Activated CD4-positive, alpha-beta T cell treated with anti-CD3 and anti-CD28 coated beads for 36 hours (primary cell): ENCODE results near the gene ALX1. TPM values are rescaled to one million over a fixed set of nuclear protein-coding genes. Genes with fewer than 3 reads are reported as not detected.

Experiments
- ATAC-seq: fragments of 200-7000 bp; cut with Tn5 transposase; one replicate; pipeline ENCODE4 v1.10.0; 2021; ENCODE audit warnings: mild to moderate bottlenecking, moderate library complexity
- CTCF ChIA-PET: fragments of 350-600 bp; sonication (Branson Sonifier 250); formaldehyde crosslinking; loops from one replicate; lab custom pipeline; 2021; ENCODE audit warnings: antibody characterized with exemption; lab: Charles Lee
- POLR2A ChIA-PET: fragments of 350-600 bp; sonication (Branson Sonifier 250); formaldehyde crosslinking; loops from one replicate; lab custom pipeline; 2021; ENCODE audit warnings: antibody characterized with exemption, inconsistent platforms; lab: Charles Lee
- DNase-seq: peaks from one replicate; pipeline ENCODE4 v3.0.0-alpha.2; 2020
- H3K27ac Mint-ChIP-seq: one replicate; pipeline ENCODE4 v1.8.0; 2021; ENCODE audit warnings: mixed read lengths
- H3K27me3 Mint-ChIP-seq: one replicate; pipeline ENCODE4 v1.8.0; 2021; ENCODE audit warnings: mixed read lengths
- H3K36me3 Mint-ChIP-seq: one replicate; pipeline ENCODE4 v1.8.0; 2021; ENCODE audit warnings: low read depth, mixed read lengths
- H3K4me1 Mint-ChIP-seq: one replicate; pipeline ENCODE4 v1.8.0; 2021; ENCODE audit warnings: mixed read lengths
- H3K4me3 Mint-ChIP-seq: one replicate; pipeline ENCODE4 v1.8.0; 2021; ENCODE audit warnings: mild to moderate bottlenecking, moderate library complexity, mixed read lengths
- H3K9me3 Mint-ChIP-seq: one replicate; pipeline ENCODE4 v1.8.0; 2021; ENCODE audit warnings: low read depth, mixed read lengths
- intact Hi-C, 2 experiments: fragments of 100-400 bp; cut with DNase I in 1 of 2; cut with micrococcal nuclease in 1 of 2; formaldehyde crosslinking; loops; one replicate each; pipeline versions ENCODE4 v1.14.2 to v1.15.1; 2022 to 2024; cut with DNase I, micrococcal nuclease
- total RNA-seq, 2 experiments: library from RNA; stranded (reverse); gene quantifications; one replicate each; pipeline ENCODE4 v1.2.3, GENCODE V29; 2021

Gene ALX1
- total RNA-seq, 2 experiments from 2014 or later = not detected

DNA sequence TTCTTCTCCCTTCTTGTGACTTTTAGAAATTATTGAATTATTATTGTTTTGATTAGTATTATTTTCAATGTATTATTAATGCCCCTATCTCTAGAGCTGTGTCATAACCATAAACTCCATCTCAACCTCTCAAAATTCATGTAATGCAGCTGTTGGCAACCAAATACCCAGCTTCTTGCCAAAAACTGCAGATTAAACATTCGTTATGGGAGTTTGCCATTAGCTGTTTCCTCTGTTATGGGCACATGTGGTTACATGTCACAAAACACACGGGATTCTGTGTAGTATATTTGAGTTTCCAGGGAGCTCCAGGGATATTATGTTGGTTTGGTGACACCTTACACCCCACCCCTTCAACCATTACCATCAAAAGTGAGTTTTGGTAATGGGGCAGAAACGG is 2.8 kb upstream of the ALX1 start:
- DNase-seq = no peak
- peaks cover 65% of the 10 kb centered on the region for H3K27me3 Mint-ChIP-seq
- H3K4me3 Mint-ChIP-seq = no peak overlapping the region
- peaks cover 5% of the 10 kb centered on the region for H3K4me1 Mint-ChIP-seq
- ATAC-seq = no peak
- no peaks in the 10 kb centered on the region for H3K36me3 Mint-ChIP-seq
- H3K27ac Mint-ChIP-seq = no peak overlapping the region
- ChIA-PET POLR2A (no interaction called here), CTCF (interaction anchor here (1.0 to 1.3 kb wide), 2 partner anchors 17 to 402 kb away, joined by 3 to 4 read pairs; no protein-coding TSS in a partner anchor)
- peaks cover 1% of the 10 kb centered on the region for H3K9me3 Mint-ChIP-seq
- intact Hi-C loops = loop anchor here in 1 of 2 experiments (5.0 kb wide), 1 partner anchor 365 kb away; the partner anchor contains the start of gene SLC6A15

DNA sequence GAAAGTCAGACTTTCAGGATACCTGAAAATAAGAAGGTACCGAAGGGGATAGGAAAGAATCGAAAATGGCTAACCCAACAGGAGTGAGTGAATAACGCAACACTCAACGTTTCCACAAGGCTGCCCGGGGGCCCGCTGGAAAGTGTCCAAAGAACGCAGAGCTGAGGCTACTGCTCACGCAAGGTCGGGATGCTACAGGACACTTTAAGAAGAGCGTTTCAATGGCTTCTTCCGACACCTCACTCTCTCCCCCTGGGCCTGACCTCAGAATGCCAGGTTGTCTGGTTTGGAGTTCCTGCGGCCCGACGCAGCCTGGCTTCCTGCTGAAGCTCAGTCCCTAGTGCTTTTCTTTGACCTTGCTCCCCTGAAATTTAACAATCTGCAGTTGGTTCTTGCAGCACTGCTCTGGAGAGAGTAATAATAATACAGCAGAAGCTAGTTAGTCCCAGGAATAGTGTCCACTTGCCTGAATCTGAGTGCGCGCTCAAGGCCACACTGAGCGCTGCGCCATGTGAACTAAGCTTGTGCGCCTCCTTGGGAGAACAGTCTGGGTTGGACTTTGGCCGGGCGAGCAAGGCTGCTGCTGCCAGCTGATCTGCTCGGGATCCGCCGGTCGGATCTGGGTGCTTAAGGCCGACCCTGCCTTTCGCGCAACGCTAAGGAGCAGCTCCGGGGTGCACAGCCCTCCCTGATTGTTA is 2.0 kb upstream of the ALX1 start:
- intact Hi-C loops = loop anchor here in 1 of 2 experiments (5.0 kb wide), 1 partner anchor 366 kb away; the partner anchor contains the start of gene SLC6A15
- ATAC-seq = no peak

DNA sequence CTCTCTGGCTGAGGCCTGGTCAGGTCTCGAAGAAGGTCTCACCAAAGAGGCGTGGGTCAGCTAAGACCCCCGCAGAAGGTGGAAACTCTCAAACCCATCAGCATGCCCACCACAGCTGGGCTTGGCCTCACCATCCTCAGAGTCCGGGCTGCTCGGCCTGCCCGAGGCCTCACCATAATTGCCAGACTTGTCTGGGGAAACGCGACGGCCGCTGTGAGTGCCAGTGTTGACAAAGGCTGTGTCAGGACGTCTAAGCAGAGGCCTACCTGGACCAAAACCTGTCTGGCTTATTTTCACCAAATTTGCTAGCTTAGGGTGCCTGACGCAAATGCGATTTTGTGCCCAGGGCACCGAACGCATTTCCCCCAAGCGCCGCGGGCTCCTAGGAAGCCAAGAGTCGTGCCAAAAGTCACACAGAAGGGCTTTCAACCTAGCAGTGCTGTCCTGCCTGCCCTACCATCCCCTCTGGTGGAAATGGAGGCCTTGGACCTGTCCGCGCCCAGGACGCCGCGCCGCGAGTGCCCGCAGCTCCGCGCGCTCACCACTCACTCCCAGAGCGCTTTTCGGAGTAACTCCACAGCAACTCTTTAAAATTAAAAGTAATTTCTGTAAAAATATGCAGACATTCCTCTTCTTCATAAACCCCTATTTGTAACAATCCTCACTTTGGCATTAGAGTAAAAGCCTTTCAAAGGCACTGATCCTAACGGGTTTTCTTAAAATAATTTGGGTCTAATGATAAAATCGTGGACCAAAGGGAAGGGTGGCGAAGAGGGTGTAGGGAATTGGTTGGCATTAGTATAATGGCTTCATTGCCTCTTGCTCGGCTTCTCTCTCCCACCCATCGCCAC is 1.2 kb upstream of the ALX1 start:
- no peak for ATAC-seq
- H3K27me3 Mint-ChIP-seq = peaks cover 64% of the 10 kb centered on the region
- H3K4me1 Mint-ChIP-seq = peaks cover 5% of the 10 kb centered on the region
- H3K4me3 Mint-ChIP-seq = no peak overlapping the region
- H3K36me3 Mint-ChIP-seq = no peaks in the 10 kb centered on the region
- no peak overlapping the region for H3K27ac Mint-ChIP-seq
- intact Hi-C loops = loop anchor here in 1 of 2 experiments (5.0 kb wide), 1 partner anchor 367 kb away; the partner anchor contains the start of gene SLC6A15
- peaks cover 1% of the 10 kb centered on the region for H3K9me3 Mint-ChIP-seq
- peak; percentile 3 for DNase-seq
- ChIA-PET CTCF (no interaction called here), POLR2A (no interaction called here)

More for the DNA sequence above, 2.0 kb upstream of the ALX1 start:
- POLR2A ChIA-PET = no interaction called here
- Mint-ChIP-seq H3K9me3 (peaks cover 1% of the 10 kb centered on the region), H3K4me1 (peaks cover 5% of the 10 kb centered on the region), H3K4me3 (no peak overlapping the region), H3K27ac (no peak overlapping the region), H3K36me3 (no peaks in the 10 kb centered on the region), H3K27me3 (peaks cover 64% of the 10 kb centered on the region)
- CTCF ChIA-PET = interaction anchor here (1.0 to 1.3 kb wide), 2 partner anchors 18 to 403 kb away, joined by 3 to 4 read pairs; no protein-coding TSS in a partner anchor
- DNase-seq = peak; percentile 3

DNA sequence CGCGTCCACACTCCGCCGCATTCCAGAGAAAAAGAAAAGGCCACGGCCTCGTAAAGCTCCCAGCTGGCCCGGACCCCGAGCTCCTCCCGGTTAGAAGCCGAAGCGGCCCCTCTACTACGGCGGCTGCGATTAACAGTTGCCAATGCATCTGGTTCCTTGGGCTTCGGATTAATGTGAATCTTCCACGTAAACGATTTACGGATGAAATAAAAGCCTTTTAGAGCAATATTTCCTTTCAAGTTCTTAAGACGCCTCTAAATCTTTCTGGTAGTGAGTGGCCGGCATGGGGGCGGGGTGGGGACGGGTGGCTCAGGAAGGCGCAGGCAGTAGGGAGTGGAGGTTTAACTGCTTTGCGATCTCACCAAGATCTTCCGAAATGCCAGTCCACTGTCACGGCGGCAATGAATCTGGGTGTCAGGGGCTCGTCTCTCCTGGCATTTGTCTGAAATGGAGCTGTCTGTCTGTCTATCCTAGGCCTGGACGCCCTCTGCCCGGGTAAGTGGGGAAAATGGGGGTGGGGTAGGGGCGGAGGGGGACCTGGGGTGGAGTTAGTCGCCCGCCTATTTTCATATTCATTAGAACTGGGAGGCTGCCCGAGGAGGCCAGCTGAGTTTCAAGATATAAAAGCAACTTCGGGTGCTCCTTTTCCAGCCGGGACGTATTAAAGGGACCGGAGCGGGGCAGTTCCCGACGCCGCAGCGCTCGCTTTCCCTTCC is 413 bp upstream of the ALX1 start:
- ATAC-seq (no peak), DNase-seq (peak; percentile 9)
- Mint-ChIP-seq H3K4me3 (no peak overlapping the region), H3K27me3 (peaks cover 58% of the 10 kb centered on the region), H3K36me3 (no peaks in the 10 kb centered on the region), H3K27ac (no peak overlapping the region), H3K9me3 (peaks cover 1% of the 10 kb centered on the region), H3K4me1 (peaks cover 5% of the 10 kb centered on the region)
- ChIA-PET POLR2A (no interaction called here), CTCF (interaction anchor here (0.8 to 1.3 kb wide), 3 partner anchors 25 to 406 kb away, joined by 3 read pairs; no protein-coding TSS in a partner anchor)
- intact Hi-C loops = loop anchor here in 1 of 2 experiments (5.0 kb wide), 1 partner anchor 367 kb away; the partner anchor contains the start of gene SLC6A15

- H3K27me3 Mint-ChIP-seq = peaks cover 52% of the 10 kb centered on the region
- ATAC-seq (no peak), DNase-seq (no peak)
- H3K36me3 Mint-ChIP-seq = no peaks in the 10 kb centered on the region
- intact Hi-C loops = no loop called here
- no peak overlapping the region for H3K4me3 Mint-ChIP-seq
- H3K27ac Mint-ChIP-seq = no peak overlapping the region
- H3K9me3 Mint-ChIP-seq = peaks cover 1% of the 10 kb centered on the region
- CTCF ChIA-PET = interaction anchor here (0.6 to 1.3 kb wide), 4 partner anchors 24 to 1721 kb away, joined by 3 to 5 read pairs (median 3); no protein-coding TSS in a partner anchor
- peaks cover 5% of the 10 kb centered on the region for H3K4me1 Mint-ChIP-seq
- POLR2A ChIA-PET = no interaction called here
Observed at GRCh38 chr12:85280984-85281630, 1.1 kb downstream of the ALX1 start.

DNA sequence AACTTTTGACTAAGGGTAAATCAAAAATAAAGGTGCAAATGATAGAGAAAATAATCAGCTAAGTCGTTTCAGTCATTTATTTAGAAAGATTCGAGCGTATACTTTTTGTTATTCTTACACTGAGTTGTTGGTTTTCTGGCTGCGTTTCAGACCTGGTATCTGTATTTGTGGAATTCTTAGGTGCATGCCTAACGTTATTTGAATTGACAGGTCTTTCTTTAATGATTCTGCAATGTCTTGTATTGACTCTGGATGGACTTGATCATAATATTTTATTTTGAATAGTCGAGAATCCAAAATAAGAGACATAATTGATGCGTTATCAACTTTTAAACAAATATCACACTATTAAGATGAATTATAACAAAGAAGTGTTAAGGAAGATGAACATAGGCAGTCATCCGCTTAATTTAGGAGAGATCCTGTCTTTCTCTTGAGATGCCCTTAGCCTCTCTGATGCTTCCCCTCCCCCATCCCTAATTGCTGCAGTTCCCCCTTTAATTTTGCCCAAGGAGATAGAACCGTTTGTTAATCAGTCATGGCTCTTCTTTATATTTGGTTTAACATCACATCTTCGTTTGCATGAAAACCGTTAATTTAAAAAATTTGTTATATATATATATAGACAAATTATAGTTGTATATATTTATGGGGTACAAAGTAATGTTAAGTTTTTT is 1.8 kb downstream of the ALX1 start:
- H3K4me1 Mint-ChIP-seq = peaks cover 5% of the 10 kb centered on the region
- no peak overlapping the region for H3K27ac Mint-ChIP-seq
- peaks cover 47% of the 10 kb centered on the region for H3K27me3 Mint-ChIP-seq
- ChIA-PET CTCF (interaction anchor here (1.2 kb wide), 1 partner anchor 28 kb away, joined by 5 read pairs; no protein-coding TSS in a partner anchor), POLR2A (no interaction called here)
- H3K36me3 Mint-ChIP-seq = no peaks in the 10 kb centered on the region
- DNase-seq = no peak
- H3K9me3 Mint-ChIP-seq = peaks cover 1% of the 10 kb centered on the region
- ATAC-seq = no peak
- H3K4me3 Mint-ChIP-seq = no peak overlapping the region
- intact Hi-C loops = no loop called here

- intact Hi-C loops = no loop called here
- H3K9me3 Mint-ChIP-seq = no peaks in the 10 kb centered on the region
- H3K36me3 Mint-ChIP-seq = no peaks in the 10 kb centered on the region
- H3K4me1 Mint-ChIP-seq = peaks cover 5% of the 10 kb centered on the region
- DNase-seq = no peak
- POLR2A ChIA-PET = no interaction called here
- H3K27ac Mint-ChIP-seq = no peak overlapping the region
- CTCF ChIA-PET = no interaction called here
- ATAC-seq = no peak
- H3K4me3 Mint-ChIP-seq = no peak overlapping the region
- H3K27me3 Mint-ChIP-seq = peaks cover 33% of the 10 kb centered on the region
Observed at GRCh38 chr12:85283560-85283959, 3.5 kb downstream of the ALX1 start.

GRCh38 chr12:85296362-85296761 is 16.3 kb downstream of the ALX1 start:
- ATAC-seq = no peak
- no peaks in the 10 kb centered on the region for H3K27me3 Mint-ChIP-seq
- no peak overlapping the region for H3K27ac Mint-ChIP-seq
- no peaks in the 10 kb centered on the region for H3K9me3 Mint-ChIP-seq
- H3K4me3 Mint-ChIP-seq = no peak overlapping the region
- H3K36me3 Mint-ChIP-seq = no peaks in the 10 kb centered on the region
- ChIA-PET POLR2A (no interaction called here), CTCF (no interaction called here)
- intact Hi-C loops = no loop called here
- no peaks in the 10 kb centered on the region for H3K4me1 Mint-ChIP-seq
- DNase-seq = no peak

DNA sequence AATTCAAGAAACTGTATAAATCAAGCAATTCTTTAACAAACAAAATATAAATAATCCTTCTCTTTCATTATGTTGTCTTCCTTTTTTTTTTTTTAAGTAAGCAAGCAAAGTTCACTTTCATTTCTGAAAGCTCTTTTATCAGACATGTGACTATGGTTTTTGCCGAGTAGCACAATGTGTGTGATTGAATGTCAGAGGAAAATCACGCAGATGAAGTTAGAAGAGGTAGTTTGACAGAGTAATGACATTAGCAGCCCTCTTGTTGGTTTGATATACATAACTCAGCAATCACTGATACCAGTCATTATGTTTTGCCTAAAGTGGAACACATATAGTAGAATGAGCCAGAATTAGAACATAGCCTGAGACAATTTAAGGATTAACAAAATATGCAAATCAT is 19.0 kb downstream of the ALX1 start:
- H3K9me3 Mint-ChIP-seq = no peaks in the 10 kb centered on the region
- intact Hi-C loops = no loop called here
- no peak for DNase-seq
- ChIA-PET CTCF (no interaction called here), POLR2A (no interaction called here)
- ATAC-seq = no peak
- no peaks in the 10 kb centered on the region for H3K27me3 Mint-ChIP-seq
- no peaks in the 10 kb centered on the region for H3K36me3 Mint-ChIP-seq
- H3K27ac Mint-ChIP-seq = no peak overlapping the region
- H3K4me1 Mint-ChIP-seq = no peaks in the 10 kb centered on the region
- H3K4me3 Mint-ChIP-seq = no peak overlapping the region

DNA sequence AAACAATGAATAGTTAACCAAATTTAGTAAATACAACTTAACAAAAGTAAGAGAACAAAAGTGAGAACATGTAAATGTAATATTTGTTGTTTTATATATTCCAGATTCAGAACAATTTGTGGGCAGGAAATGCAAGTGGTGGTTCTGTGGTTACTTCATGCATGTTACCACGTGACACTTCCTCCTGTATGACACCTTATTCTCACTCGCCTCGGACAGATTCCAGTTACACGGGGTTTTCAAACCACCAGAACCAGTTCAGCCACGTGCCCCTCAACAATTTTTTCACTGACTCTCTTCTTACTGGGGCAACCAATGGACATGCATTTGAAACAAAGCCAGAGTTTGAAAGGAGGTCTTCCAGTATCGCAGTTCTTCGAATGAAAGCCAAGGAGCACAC is 21.0 kb downstream of the ALX1 start:
- no peaks in the 10 kb centered on the region for H3K36me3 Mint-ChIP-seq
- H3K27me3 Mint-ChIP-seq = no peaks in the 10 kb centered on the region
- H3K9me3 Mint-ChIP-seq = no peaks in the 10 kb centered on the region
- ChIA-PET POLR2A (no interaction called here), CTCF (no interaction called here)
- H3K4me3 Mint-ChIP-seq = no peak overlapping the region
- ATAC-seq = no peak
- no peaks in the 10 kb centered on the region for H3K4me1 Mint-ChIP-seq
- no peak overlapping the region for H3K27ac Mint-ChIP-seq
- DNase-seq = no peak
- intact Hi-C loops = no loop called here
